HG03342 (cell line): ENCODE data around the gene UBE2D1.

Experiments used
- ATAC-seq: cut with Tn5 transposase; IDR thresholded peaks from one replicate; pipeline ENCODE4 v1.9.1; 2021; ENCODE audit warnings: mild to moderate bottlenecking, moderate library complexity; ENCODE audit not compliant: unreplicated experiment

The UBE2D1 gene

DNA sequence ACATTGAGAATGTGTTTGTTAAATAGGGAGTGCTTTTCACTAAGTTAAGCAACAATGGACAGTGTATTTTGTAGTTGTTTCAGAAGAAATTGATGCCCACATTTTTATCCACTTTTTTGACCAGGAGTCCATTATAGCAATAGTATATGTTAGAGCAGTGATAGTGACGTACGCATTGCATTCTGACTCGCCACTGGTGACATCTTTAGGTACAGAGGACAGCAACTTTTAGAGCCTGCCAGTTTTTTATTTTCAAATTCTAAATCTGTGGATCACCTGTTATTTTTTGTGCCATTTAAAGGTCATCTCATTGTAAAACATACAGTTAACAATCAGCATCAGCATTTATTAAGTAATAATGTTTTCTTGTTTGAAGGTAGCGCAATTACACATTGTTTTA is 1.4 kb downstream of the UBE2D1 start:
- ATAC-seq, result no peak

GRCh38 chr10:58341422-58341821 is 6.6 kb downstream of the UBE2D1 start:
- no peak for ATAC-seq

DNA sequence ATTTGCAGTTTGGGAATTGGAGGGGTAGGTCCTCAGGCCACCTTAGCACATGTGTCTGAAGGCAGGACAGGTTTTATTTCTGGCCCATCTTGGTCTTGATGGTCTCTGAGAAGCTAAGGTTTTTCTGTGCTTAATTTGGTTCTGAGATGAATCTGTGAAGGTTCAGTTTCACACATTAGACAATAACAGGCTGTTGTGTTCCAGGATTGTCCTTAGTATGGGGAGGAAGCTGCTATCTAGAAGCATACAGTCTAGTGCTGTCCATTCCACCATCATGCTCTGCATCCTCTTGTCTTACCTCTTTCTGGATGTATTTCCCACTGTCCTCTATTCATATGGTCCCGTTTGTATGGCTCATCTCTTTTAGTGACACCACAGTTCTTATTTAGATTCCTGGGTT is 7.1 kb downstream of the UBE2D1 start:
- peak; percentile 58 for ATAC-seq

- ATAC-seq, result no peak
Observed at GRCh38 chr10:58347967-58348366, 13.2 kb downstream of the UBE2D1 start.

DNA sequence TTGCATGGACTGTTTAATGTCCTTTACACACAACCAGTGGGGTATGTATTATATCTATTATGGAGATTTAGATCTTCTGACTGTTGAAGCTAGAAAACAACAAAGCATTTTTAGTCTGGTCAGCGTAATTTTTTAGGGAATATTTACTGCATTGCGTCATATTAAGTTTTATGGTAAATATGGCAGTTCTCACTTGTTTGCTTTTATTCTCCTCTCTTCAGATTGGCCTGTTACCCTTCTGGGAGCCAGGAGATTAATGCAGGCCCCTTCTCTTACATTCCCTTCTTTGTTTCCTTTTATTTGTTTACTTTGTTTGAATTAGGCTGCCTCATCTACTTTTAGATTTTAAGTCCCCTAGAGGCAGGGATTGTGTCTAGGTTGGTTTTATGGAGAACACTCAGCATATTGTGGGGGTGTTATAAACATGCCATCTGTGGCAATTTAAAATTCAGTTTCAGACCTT is 13.8 kb downstream of the UBE2D1 start:
- ATAC-seq, result no peak

DNA sequence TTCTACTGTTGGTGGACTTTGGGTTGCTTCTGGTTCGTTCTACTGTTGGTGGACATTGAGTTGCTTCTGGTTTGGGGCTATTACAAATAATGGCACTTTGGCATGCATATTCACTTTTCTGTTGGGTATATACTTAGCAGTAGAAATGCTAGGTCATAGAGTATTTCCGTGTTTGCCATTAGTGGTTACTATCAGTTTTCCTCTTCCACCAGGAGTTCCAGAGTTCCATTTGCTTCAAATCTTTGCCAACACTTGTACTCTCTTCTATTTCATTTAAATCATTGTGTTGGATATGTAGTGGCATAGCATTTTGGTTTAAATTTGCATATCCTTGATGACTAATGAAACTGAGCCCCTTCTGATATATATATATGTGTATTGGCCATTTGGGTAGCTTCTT is 15.2 kb downstream of the UBE2D1 start:
- no peak for ATAC-seq

DNA sequence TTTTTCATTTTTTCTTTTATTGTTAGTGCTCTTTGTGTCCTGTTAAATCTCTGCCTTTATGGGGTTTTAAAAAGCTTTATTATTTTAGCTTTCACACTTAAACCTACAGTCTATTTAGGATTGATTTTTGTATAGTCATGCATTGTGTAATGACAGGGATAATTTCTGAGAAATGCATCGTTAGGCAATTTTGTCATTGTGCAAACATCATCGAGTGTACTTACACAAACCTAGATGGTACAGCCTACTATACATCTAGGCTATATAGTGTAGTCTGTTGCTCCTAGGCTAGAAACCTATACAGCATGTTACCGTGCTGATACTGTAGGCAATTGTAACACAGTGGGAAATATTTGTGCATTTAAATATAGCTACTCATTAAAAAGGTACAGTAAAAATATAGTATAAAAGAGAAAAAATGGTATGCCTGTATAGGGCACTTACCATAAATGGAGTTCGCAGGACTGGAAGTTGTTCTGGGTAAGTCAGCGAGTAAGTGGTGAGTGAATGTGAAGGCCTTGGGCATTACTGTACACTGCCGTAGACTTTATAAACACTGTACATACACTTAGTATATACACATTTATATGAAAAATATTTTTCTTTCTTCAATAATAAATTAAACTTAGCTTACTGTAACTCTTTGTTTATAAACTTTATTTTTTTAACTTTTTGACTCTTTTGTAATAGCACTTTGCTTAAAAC is 16.0 kb downstream of the UBE2D1 start:
- ATAC-seq, result no peak

GRCh38 chr10:58351616-58352578 is 17.1 kb downstream of the UBE2D1 start:
- no peak for ATAC-seq

DNA sequence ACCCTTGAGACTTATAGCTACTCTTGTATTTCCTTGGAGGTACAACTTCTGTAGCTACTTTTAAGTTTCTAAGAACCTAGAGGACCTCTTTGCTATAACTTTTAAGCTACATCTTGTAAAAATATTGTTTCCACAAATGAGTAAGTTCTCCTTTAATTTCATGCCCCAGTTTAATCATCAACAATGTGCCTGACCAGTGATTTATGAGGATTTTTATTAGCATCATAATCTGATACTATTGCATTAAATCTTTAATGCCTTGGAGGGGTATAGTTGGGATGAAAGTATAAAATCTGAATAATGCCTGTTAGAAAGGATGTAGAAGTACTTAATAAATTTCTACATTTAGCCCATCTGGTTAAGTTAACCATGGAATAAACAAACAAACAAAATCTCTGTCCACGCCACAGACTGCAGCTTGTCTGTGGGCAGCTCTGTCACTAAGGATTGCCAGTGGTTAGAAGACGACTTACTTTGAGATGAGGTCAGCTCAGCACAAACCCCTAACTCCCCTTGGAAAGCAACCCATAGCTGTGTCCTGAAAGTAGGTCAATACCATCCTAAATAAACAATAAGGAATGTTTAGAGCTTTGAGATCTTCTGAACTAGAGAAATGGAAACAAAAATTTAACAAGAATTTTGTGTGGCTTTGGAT is 18.3 kb downstream of the UBE2D1 start:
- no peak for ATAC-seq

GRCh38 chr10:58356756-58357155 is 21.9 kb downstream of the UBE2D1 start:
- ATAC-seq, result no peak

DNA sequence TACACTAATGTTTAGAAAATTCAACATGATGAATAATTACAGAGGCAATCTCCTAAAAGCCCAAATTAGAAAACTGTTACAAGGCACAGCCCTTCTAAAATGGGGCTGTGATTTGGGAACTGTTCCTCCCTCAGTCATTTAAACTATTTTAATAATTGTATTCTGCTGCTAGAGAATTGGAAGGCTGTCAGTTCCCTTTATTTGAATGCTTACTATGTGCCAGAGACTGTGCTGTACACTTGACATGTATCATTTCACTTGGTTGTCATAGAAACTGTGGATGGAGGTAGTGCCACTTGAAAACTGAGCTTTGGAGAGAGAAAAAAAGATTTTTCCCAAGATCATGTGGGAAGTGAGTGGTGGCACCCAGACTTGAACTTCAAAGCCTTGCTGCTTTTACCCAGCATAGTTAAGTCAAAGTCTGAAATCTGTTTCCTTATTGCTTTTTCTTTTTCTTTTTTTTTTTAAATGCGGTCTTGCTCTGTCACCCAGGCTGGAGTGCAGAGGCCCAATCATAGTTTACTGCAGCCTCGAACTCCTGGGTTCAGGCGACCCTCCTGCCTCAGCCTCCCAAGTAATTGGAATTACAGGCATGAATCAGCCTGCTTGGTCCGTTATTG is 23.6 kb downstream of the UBE2D1 start:
- no peak for ATAC-seq

DNA sequence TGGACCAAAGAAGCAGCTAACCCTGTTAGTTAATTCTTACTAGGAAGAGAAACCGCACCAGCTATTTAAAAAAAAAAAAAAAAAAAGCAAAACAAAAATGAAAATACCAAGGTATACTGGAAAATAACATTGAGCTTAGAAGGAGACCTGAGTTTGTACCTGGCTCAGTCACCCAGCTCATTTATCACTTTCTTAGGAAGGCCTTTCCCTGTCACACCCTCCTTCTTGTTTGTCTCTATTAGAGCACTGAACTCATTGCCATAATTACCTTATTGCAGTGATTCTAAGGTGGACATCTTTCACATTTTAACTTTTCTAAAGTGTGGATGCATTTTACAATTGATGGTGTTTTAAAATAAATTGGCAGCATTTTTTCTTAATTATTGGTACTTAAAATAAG is 24.1 kb downstream of the UBE2D1 start:
- no peak for ATAC-seq

- ATAC-seq, result no peak
Observed at GRCh38 chr10:58359541-58359940, 24.7 kb downstream of the UBE2D1 start.

DNA sequence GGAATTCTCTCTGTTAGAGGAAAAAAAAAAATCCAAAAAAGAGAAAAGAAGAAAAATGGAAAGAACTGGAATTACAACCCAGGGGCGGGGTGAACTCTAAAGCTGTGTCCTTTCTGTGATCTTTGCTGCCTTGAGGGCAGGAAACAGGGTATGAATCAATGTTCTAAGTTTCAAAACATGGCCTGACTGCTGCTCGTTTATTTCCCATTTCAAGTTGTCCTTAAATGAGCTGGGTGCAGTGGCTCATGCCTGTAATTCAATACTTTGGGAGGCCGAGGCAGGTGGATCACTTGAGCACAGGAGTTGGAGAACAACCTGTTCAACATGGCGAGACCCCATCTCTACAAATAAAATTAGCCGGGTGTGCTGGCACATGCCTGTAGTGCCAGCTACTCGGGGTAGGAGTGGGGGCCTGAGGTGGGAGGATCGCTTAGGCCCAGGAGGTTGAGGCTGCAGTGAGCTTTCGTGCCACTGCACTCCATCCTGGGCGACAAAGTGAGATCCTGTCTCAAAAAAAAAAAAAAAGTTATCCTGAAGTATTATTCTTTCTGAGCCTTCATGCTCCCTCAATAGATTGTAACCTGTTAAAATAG is 25.7 kb downstream of the UBE2D1 start:
- ATAC-seq, result no peak

- no peak for ATAC-seq
Observed at GRCh38 chr10:58361353-58361752, 26.5 kb downstream of the UBE2D1 start.

GRCh38 chr10:58362027-58362789 is 27.4 kb downstream of the UBE2D1 start:
- no peak for ATAC-seq

- ATAC-seq, result no peak
Observed at GRCh38 chr10:58367069-58367468, 32.3 kb downstream of the UBE2D1 start.

- ATAC-seq, result no peak
Observed at GRCh38 chr10:58371473-58371872, 36.7 kb downstream of the UBE2D1 start.

DNA sequence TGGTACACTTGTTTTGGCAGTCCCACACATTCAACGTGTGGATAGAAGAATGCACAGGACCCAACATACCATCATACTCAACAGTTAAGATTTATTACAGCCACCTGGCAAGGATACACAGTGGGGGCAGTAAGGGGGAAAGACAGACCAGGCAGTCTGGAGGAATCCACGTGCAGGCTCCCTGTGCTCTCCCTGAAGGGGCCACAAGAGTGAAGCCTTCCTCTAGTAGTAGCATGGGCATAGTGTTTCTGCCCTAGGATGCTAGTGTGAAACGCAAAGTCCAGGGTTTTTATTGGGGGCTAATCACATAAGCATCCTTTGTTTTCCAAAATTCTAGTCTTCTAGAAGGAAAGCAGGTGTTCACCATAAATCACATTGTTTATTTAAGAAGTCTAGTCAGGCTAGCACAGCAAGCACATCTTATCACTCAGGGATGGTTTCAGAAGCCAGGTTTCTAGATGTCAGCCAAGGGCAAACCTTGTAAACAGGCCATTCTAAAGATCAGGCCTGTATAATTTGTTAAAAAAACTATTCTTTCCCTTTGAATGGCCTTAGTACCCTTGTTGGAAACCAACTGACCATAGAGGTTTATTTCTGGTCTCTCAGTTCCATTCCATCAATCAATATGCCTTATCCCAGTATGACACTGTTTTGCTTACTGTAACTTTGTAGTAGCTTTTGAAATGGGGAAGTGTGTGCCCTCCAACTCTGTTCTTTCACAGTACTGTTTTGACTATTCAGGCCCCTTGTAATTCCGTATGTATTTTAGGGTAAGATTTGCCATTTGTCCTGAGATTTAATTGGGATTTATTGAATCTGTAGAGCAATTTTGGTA is 38.0 kb downstream of the UBE2D1 start:
- ATAC-seq, result peak; percentile 79
